CD4-positive, alpha-beta T cell (primary cell): ENCODE measurements around the gene B3GNT2. TPM values are rescaled to one million over a fixed set of nuclear protein-coding genes. Genes with fewer than 3 reads are reported as not detected.

Experiments used
- ATAC-seq: fragments of 200-7000 bp; cut with Tn5 transposase; one replicate; pipeline ENCODE4 v1.10.0; 2022; ENCODE audit warnings: mild to moderate bottlenecking; ENCODE audit not compliant: poor library complexity
- CTCF ChIA-PET: fragments of 350-600 bp; sonication (Branson Sonifier 250); formaldehyde crosslinking; loops from one replicate; lab custom pipeline; 2021; ENCODE audit warnings: antibody characterized with exemption, inconsistent platforms; lab: Charles Lee
- POLR2A ChIA-PET: fragments of 350-600 bp; sonication (Branson Sonifier 250); formaldehyde crosslinking; loops from one replicate; lab custom pipeline; 2021; ENCODE audit warnings: antibody characterized with exemption, inconsistent platforms; lab: Charles Lee
- DNase-seq, 14 experiments: peaks; one replicate each; pipeline ENCODE4 v3.0.0-alpha.2; 2013 to 2020; ENCODE audit warnings: mixed read lengths in 2 of 14
- H3K27ac ChIP-seq, 2 donors: one replicate each; pipeline versions ENCODE4 v1.5.1 to v1.7.0; 2013; ENCODE audit warnings: low read length in 2 of 2, low read depth in 1 of 2, mild to moderate bottlenecking in 1 of 2
- H3K27me3 ChIP-seq, 2 experiments: 1 replicate in 1 of 2; 2 replicates in 1 of 2; pipeline versions ENCODE4 v1.6.1 to v1.7.0; 2013; ENCODE audit warnings: low read length in 2 of 2, control low read depth in 1 of 2, mild to moderate bottlenecking in 1 of 2, moderate library complexity in 1 of 2; ENCODE audit not compliant: insufficient read depth in 2 of 2, control insufficient read depth in 1 of 2
- H3K36me3 ChIP-seq: one replicate; pipeline ENCODE4 v1.6.1; 2013; ENCODE audit warnings: low read length, control low read depth; ENCODE audit not compliant: insufficient read depth
- H3K4me1 ChIP-seq: one replicate; pipeline ENCODE4 v1.6.1; 2013; ENCODE audit warnings: low read length, control low read depth; ENCODE audit not compliant: insufficient read depth
- H3K4me3 ChIP-seq: one replicate; pipeline ENCODE4 v1.5.1; 2013; ENCODE audit warnings: mild to moderate bottlenecking, low read length, moderate library complexity
- H3K9me3 ChIP-seq, 2 experiments: 1 replicate in 1 of 2; 2 replicates in 1 of 2; pipeline versions ENCODE4 v1.6.1 to v1.7.0; 2013; ENCODE audit warnings: low read length in 2 of 2, mild to moderate bottlenecking in 2 of 2, control low read depth in 1 of 2, moderate library complexity in 1 of 2; ENCODE audit not compliant: control insufficient read depth in 1 of 2, insufficient read depth in 1 of 2
- H3K27ac Mint-ChIP-seq: one replicate; pipeline ENCODE4 v1.8.0; 2020; ENCODE audit warnings: mixed read lengths
- H3K27me3 Mint-ChIP-seq: one replicate; pipeline ENCODE4 v1.8.0; 2021; ENCODE audit warnings: mixed read lengths
- H3K36me3 Mint-ChIP-seq: one replicate; pipeline ENCODE4 v1.8.0; 2021; ENCODE audit warnings: low read depth, mixed read lengths
- H3K4me1 Mint-ChIP-seq: one replicate; pipeline ENCODE4 v1.8.0; 2021; ENCODE audit warnings: low read depth, mixed read lengths
- H3K4me3 Mint-ChIP-seq: one replicate; pipeline ENCODE4 v1.8.0; 2020; ENCODE audit warnings: mild to moderate bottlenecking, mixed read lengths
- H3K9me3 Mint-ChIP-seq: one replicate; pipeline ENCODE4 v1.8.0; 2020; ENCODE audit warnings: mixed read lengths
- CTCF ChIP-seq: fragments of 200-600 bp; IDR thresholded peaks from one replicate; pipeline ENCODE4 v1.8.0; 2022; ENCODE audit warnings: antibody characterized with exemption, mild to moderate bottlenecking
- intact Hi-C, 2 experiments: fragments of 100-400 bp; cut with DNase I in 1 of 2; cut with micrococcal nuclease in 1 of 2; formaldehyde crosslinking; loops; one replicate each; pipeline versions ENCODE4 v1.15.1 to v1.9.0; 2023 to 2025; cut with DNase I, micrococcal nuclease
- total RNA-seq, 174 experiments: library from RNA in 2 of 174; stranded (reverse) in 2 of 174; gene quantifications; one replicate each; pipeline ENCODE4 v1.2.3 and lab custom pipeline; 2021 to 2026

B3GNT2 gene
- total RNA-seq, 2 experiments from 2014 or later, result 47.7 TPM

GRCh38 chr2:62176801-62177200 is 19.1 kb upstream of the B3GNT2 start:
- Mint-ChIP-seq H3K4me3 (no peak overlapping the region), H3K9me3 (no peaks in the 10 kb centered on the region), H3K36me3 (no peaks in the 10 kb centered on the region), H3K4me1 (peaks cover 9% of the 10 kb centered on the region), H3K27ac (no peak overlapping the region), H3K27me3 (no peaks in the 10 kb centered on the region)
- no peaks in the 10 kb centered on the region for H3K9me3 ChIP-seq
- no peaks in the 10 kb centered on the region for H3K36me3 ChIP-seq
- no peak for DNase-seq
- H3K4me3 ChIP-seq, result no peak overlapping the region
- H3K27me3 ChIP-seq, result no peaks in the 10 kb centered on the region
- no peak overlapping the region for H3K27ac ChIP-seq
- intact Hi-C loops, result loop anchor here in 1 of 2 experiments (10.0 kb wide), 1 partner anchor 228 kb away; no protein-coding TSS in a partner anchor
- no peak for TF ChIP-seq CTCF
- CTCF ChIA-PET, result no interaction called here
- no peaks in the 10 kb centered on the region for H3K4me1 ChIP-seq
- ATAC-seq, result no peak
- POLR2A ChIA-PET, result no interaction called here

- no peak overlapping the region for H3K27ac Mint-ChIP-seq
- Histone ChIP-seq H3K4me3 (no peak overlapping the region), H3K36me3 (no peaks in the 10 kb centered on the region), H3K27ac (no peak overlapping the region), H3K4me1 (no peaks in the 10 kb centered on the region), H3K9me3 (no peaks in the 10 kb centered on the region), H3K27me3 (no peaks in the 10 kb centered on the region)
- CTCF ChIA-PET, result no interaction called here
- peaks cover 13% of the 10 kb centered on the region for H3K4me1 Mint-ChIP-seq
- H3K36me3 Mint-ChIP-seq, result no peaks in the 10 kb centered on the region
- ATAC-seq (no peak), DNase-seq (no peak)
- POLR2A ChIA-PET, result no interaction called here
- intact Hi-C loops, result loop anchor here in 1 of 2 experiments (10.0 kb wide), 1 partner anchor 227 kb away; no protein-coding TSS in a partner anchor
- H3K9me3 Mint-ChIP-seq, result no peaks in the 10 kb centered on the region
- no peak overlapping the region for H3K4me3 Mint-ChIP-seq
- H3K27me3 Mint-ChIP-seq, result no peaks in the 10 kb centered on the region
- no peak for TF ChIP-seq CTCF
Measured at GRCh38 chr2:62177392-62178049, 18.4 kb upstream of the B3GNT2 start.

- CTCF ChIA-PET, result no interaction called here
- peaks cover 13% of the 10 kb centered on the region for H3K4me1 Mint-ChIP-seq
- ATAC-seq (no peak), DNase-seq (no peak)
- Histone ChIP-seq H3K4me3 (no peak overlapping the region), H3K36me3 (no peaks in the 10 kb centered on the region), H3K4me1 (no peaks in the 10 kb centered on the region), H3K27ac (no peak overlapping the region), H3K27me3 (no peaks in the 10 kb centered on the region), H3K9me3 (no peaks in the 10 kb centered on the region)
- intact Hi-C loops, result loop anchor here in 1 of 2 experiments (10.0 kb wide), 1 partner anchor 226 kb away; no protein-coding TSS in a partner anchor
- TF ChIP-seq CTCF, result no peak
- no peak overlapping the region for H3K27ac Mint-ChIP-seq
- H3K4me3 Mint-ChIP-seq, result no peak overlapping the region
- no peaks in the 10 kb centered on the region for H3K27me3 Mint-ChIP-seq
- no peaks in the 10 kb centered on the region for H3K36me3 Mint-ChIP-seq
- POLR2A ChIA-PET, result no interaction called here
- H3K9me3 Mint-ChIP-seq, result no peaks in the 10 kb centered on the region
Measured at GRCh38 chr2:62178741-62179271, 17.1 kb upstream of the B3GNT2 start.
